Muscle of leg (tissue), 11 donors: ENCODE measurements around the gene ACAD10. TPM values are rescaled to one million over a fixed set of nuclear protein-coding genes. Genes with fewer than 3 reads are reported as not detected.
A peak's percentile ranks its signal among the peaks of the same experiment; 100 is the strongest.

Experiments
- DNase-seq: peaks from one replicate; pipeline ENCODE4 v3.0.0; 2013
- H3K27ac ChIP-seq: one replicate; pipeline ENCODE4 v1.5.1; 2013; ENCODE audit warnings: mild to moderate bottlenecking, low read length, control low read depth
- H3K27me3 ChIP-seq: one replicate; pipeline ENCODE4 v1.6.1; 2013; ENCODE audit warnings: low read length; ENCODE audit not compliant: control insufficient read depth, insufficient read depth
- H3K36me3 ChIP-seq: one replicate; pipeline ENCODE4 v1.6.1; 2013; ENCODE audit warnings: low read length; ENCODE audit not compliant: control insufficient read depth, insufficient read depth
- H3K4me1 ChIP-seq: one replicate; pipeline ENCODE4 v1.6.1; 2013; ENCODE audit warnings: low read length; ENCODE audit not compliant: control insufficient read depth, insufficient read depth
- H3K4me3 ChIP-seq: one replicate; pipeline ENCODE4 v1.5.1; 2013; ENCODE audit warnings: low read length, control low read depth
- H3K9me3 ChIP-seq: replicated peaks from 2 replicates; pipeline ENCODE4 v1.6.1; 2013; ENCODE audit warnings: low read depth, low read length; ENCODE audit not compliant: control insufficient read depth
- WGBS: methylation state at CpG from one replicate; pipeline ENCODE4 v1.1.5; 2013; ENCODE audit warnings: missing lambda C conversion rate; ENCODE audit not compliant: insufficient coverage; 5-methylcytosine and 5-hydroxymethylcytosine counted together
- polyA plus RNA-seq, 8 donors: library from polyadenylated mRNA; unstranded; fragments of 120-200 nt; gene quantifications; one replicate each; pipeline versions ENCODE4 v1.2.1 to v1.2.3, GENCODE V29; 2013; ENCODE audit warnings: inconsistent platforms in 1 of 8, low replicate concordance in 1 of 8; ENCODE audit not compliant: insufficient read length in 8 of 8, insufficient read depth in 1 of 8
- total RNA-seq: library from RNA; stranded (reverse); fragments of 120-200 nt; gene quantifications from one replicate; pipeline ENCODE4 v1.2.4, GENCODE V29; 2013

Gene ACAD10
- total and polyA plus RNA-seq, 9 donors: 11.4 to 20.2 (median 15.8) TPM

- no peaks in the 10 kb centered on the region for H3K4me1 ChIP-seq
These were observed 61.5 kb downstream of the ACAD10 start for GRCh38 chr12:111747333-111747732.

DNA sequence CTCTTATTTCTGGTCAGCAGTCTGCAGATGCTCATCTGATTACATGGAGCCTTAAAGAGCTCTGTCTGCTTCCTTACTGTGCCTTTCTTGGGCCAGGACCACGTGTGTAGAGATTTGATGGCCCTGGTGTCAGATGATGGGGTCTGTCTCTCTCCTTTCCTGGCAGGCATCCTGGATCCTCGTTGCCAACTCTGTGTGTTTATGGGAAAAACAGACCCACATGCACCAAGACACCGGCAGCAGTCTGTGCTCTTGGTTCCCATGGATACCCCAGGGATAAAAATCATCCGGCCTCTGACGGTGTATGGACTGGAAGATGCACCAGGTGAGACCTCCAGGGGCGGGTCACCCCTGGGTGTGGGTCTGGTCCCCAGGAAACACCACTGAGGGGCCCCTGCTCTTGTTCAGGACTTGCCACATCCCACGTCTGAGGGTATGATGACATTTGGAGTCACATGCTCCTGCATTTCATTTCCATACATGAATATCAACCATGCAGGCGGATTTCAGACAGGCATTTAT lies 62.4 kb downstream of the ACAD10 start:
- DNase-seq: peak; percentile 95
- no peaks in the 10 kb centered on the region for H3K4me1 ChIP-seq
- no peak overlapping the region for H3K4me3 ChIP-seq
- peaks cover 53% of the 10 kb centered on the region for H3K36me3 ChIP-seq
- no peaks in the 10 kb centered on the region for H3K9me3 ChIP-seq
- WGBS: 34% methylated on average over 5 of the region's 8 CpGs
- H3K27ac ChIP-seq: peak overlapping the region; percentile 77
- no peaks in the 10 kb centered on the region for H3K27me3 ChIP-seq

More at GRCh38 chr12:111747333-111747732, 61.5 kb downstream of the ACAD10 start:
- peak overlapping the region; percentile 13 for H3K27ac ChIP-seq
- 64% methylated on average over 6 of the region's 9 CpGs for WGBS
- no peaks in the 10 kb centered on the region for H3K9me3 ChIP-seq
- peaks cover 53% of the 10 kb centered on the region for H3K36me3 ChIP-seq
- no peaks in the 10 kb centered on the region for H3K27me3 ChIP-seq
- DNase-seq: no peak
- no peak overlapping the region for H3K4me3 ChIP-seq

DNA sequence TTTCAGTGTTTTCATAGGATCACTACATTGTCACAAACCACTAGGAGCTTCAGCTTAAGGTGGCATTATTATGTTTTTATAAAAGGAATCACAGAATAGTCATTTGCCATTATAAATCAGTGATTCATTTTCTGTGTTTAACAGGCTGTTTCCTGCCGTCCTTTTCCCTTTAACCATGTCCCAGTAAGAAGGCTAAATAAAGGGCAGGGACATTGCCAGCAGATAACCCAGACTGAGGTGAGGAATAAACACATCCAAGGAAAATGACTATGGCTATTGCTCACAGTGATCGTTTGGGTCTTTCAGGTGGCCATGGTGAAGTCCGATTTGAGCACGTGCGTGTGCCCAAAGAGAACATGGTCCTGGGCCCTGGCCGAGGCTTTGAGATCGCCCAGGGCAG lies 63.0 kb downstream of the ACAD10 start:
- no peak for DNase-seq
- no peaks in the 10 kb centered on the region for H3K27me3 ChIP-seq
- H3K36me3 ChIP-seq: peaks cover 57% of the 10 kb centered on the region
- 90% methylated on average over 6 of the region's 7 CpGs for WGBS
- no peaks in the 10 kb centered on the region for H3K4me1 ChIP-seq
- H3K9me3 ChIP-seq: no peaks in the 10 kb centered on the region
- no peak overlapping the region for H3K4me3 ChIP-seq
- H3K27ac ChIP-seq: peak overlapping the region; percentile 77

DNA sequence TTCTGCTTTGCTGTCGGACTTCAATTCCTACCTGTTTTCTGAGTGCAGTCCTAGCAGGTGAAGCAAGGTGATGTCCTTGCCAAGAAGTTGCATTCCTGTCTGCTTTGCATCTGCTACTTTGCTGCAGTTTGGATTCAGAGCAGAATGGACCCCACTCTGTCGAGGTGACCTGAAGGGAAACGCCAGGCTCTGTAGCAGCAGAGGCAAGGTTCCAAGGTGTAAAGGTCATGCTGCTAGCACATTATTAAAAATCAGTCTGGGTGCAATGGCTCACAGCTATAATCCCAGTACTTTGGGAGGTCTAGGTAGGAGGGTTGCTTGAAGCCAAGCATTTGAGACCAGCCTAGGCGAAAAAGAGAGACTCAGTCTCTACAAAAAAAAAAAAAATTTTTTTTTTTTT lies 63.5 kb downstream of the ACAD10 start:
- Histone ChIP-seq H3K4me3 (no peak overlapping the region), H3K27ac (no peak overlapping the region), H3K9me3 (no peaks in the 10 kb centered on the region), H3K36me3 (peaks cover 60% of the 10 kb centered on the region), H3K27me3 (no peaks in the 10 kb centered on the region), H3K4me1 (no peaks in the 10 kb centered on the region)
- DNase-seq: no peak
- no CpG with 5 or more reads among the region's 4 CpGs for WGBS

- H3K4me1 ChIP-seq: peaks cover 13% of the 10 kb centered on the region
- H3K4me3 ChIP-seq: no peak overlapping the region
- DNase-seq: peak; percentile 63
- H3K27me3 ChIP-seq: no peaks in the 10 kb centered on the region
- H3K9me3 ChIP-seq: no peaks in the 10 kb centered on the region
- peaks cover 57% of the 10 kb centered on the region for H3K36me3 ChIP-seq
- 68% methylated on average over 23 of the region's 23 CpGs for WGBS
- H3K27ac ChIP-seq: no peak overlapping the region
These were observed 67.5 kb downstream of the ACAD10 start for GRCh38 chr12:111753144-111753881.

- H3K27ac ChIP-seq: no peak overlapping the region
- H3K36me3 ChIP-seq: peaks cover 49% of the 10 kb centered on the region
- DNase-seq: no peak
- 76% methylated on average over 6 of the region's 8 CpGs for WGBS
- no peak overlapping the region for H3K4me3 ChIP-seq
- no peaks in the 10 kb centered on the region for H3K27me3 ChIP-seq
- no peaks in the 10 kb centered on the region for H3K9me3 ChIP-seq
- peaks cover 14% of the 10 kb centered on the region for H3K4me1 ChIP-seq
These were observed 68.8 kb downstream of the ACAD10 start for GRCh38 chr12:111754671-111755070.

GRCh38 chr12:111756196-111756595 lies 70.3 kb downstream of the ACAD10 start:
- Histone ChIP-seq H3K27ac (no peak overlapping the region), H3K36me3 (peaks cover 41% of the 10 kb centered on the region), H3K4me3 (no peak overlapping the region), H3K4me1 (peaks cover 14% of the 10 kb centered on the region), H3K9me3 (no peaks in the 10 kb centered on the region), H3K27me3 (no peaks in the 10 kb centered on the region)
- DNase-seq: no peak
- 90% methylated on average over 15 of the region's 15 CpGs for WGBS

GRCh38 chr12:111756681-111757080 lies 70.8 kb downstream of the ACAD10 start:
- no peak for DNase-seq
- 20% methylated on average over 1 of the region's 7 CpGs for WGBS
- H3K36me3 ChIP-seq: peaks cover 40% of the 10 kb centered on the region
- peaks cover 14% of the 10 kb centered on the region for H3K4me1 ChIP-seq
- no peak overlapping the region for H3K4me3 ChIP-seq
- no peaks in the 10 kb centered on the region for H3K9me3 ChIP-seq
- H3K27me3 ChIP-seq: no peaks in the 10 kb centered on the region
- no peak overlapping the region for H3K27ac ChIP-seq

DNA sequence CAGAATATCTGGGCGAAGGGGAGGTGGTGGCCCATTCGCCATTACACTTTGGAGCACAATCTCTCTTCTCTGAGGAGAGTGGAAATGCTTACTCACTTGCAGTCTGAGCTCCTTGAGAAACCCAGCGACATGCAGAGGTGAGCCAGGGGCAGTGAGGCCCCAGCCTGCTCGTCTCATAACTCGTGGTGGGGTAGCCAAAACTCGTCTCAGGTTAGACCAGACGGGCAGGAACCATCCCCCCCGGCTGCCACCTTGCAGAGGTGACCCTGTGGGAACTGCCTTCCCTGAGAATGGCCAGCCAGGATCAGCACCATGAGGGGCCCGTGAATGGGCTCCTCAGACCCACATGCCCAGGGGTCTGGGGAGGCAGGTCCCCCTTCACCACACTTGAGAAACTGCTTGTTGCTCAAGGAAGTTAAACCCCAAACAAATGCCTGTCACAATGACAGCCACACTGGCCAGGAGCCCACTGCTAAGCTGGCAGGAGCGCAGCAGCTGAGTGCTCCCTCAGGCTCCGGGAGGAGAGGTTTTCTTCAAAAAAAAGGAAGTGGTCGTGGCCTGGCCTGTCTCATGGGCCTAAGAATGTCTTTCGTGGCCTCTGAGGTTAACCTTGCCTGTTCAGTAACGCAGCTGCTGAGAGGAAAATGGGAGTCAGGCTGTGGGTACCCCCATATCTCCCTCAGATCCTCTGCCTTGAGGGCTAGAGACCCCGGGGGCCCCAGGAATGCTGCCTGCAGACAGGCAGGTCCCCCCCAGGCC lies 71.7 kb downstream of the ACAD10 start:
- Histone ChIP-seq H3K36me3 (peaks cover 40% of the 10 kb centered on the region), H3K9me3 (no peaks in the 10 kb centered on the region), H3K27ac (peak overlapping the region; percentile 13), H3K4me3 (no peak overlapping the region), H3K4me1 (peaks cover 14% of the 10 kb centered on the region), H3K27me3 (no peaks in the 10 kb centered on the region)
- 51% methylated on average over 8 of the region's 15 CpGs for WGBS
- DNase-seq: peak; percentile 59

GRCh38 chr12:111758120-111758561 lies 72.3 kb downstream of the ACAD10 start:
- Histone ChIP-seq H3K4me3 (no peak overlapping the region), H3K9me3 (no peaks in the 10 kb centered on the region), H3K4me1 (peaks cover 14% of the 10 kb centered on the region), H3K27ac (no peak overlapping the region), H3K27me3 (no peaks in the 10 kb centered on the region), H3K36me3 (peaks cover 40% of the 10 kb centered on the region)
- 62% methylated on average over 4 of the region's 9 CpGs for WGBS
- no peak for DNase-seq
